GM19025 (cell line): Measurements from ENCODE around the gene TXNDC5.
A peak's percentile ranks its signal among the peaks of the same experiment; 100 is the strongest.
"Not testable (repeated sequence)": the region's sequence is repeated elsewhere in the genome, so short reads cannot be mapped to it uniquely, and the experiment has no call there.

Source experiments
- ATAC-seq: cut with Tn5 transposase; IDR thresholded peaks from one replicate; pipeline ENCODE4 v1.9.1; 2021; ENCODE audit warnings: mild to moderate bottlenecking, low read depth, moderate library complexity; ENCODE audit not compliant: unreplicated experiment

TXNDC5 gene

DNA sequence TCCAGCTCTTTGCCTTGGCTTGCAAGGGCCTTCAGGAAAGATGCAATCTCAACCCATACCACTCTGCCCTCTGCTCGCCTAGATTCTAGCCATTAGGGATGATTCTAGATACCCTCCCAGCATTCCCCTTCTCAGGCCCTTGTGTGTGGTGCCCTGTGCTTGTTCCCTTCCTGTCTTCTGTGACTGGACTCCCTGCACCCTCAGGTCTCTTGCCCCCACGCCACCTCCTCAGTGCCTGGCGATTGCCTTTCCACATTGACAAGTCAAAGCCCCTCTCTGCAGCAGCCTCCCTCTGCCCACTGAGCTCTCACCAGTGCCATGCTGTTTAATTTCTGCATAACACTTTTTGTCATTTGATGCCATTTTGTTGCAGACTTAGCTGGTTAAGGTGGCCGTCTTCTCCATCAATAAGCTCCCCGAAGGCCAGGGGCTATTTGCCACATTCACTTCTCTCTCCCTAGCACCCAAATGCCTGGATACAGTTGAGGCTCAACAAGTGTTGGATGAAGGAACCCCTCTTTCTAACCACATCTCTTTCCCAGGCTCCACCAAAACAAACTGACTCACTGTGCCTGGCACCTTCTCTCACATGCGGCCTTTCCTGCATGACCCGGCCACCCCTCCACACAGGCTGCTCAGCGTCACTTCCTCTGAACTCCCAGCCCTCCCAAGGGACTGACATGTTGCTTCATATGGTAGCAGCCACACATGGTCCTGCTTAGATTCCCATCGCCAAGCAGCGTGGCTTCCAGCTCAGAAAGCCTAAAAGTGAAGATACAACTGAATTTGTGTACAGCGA lies 4.6 kb upstream of the TXNDC5 start:
- no peak for ATAC-seq

DNA sequence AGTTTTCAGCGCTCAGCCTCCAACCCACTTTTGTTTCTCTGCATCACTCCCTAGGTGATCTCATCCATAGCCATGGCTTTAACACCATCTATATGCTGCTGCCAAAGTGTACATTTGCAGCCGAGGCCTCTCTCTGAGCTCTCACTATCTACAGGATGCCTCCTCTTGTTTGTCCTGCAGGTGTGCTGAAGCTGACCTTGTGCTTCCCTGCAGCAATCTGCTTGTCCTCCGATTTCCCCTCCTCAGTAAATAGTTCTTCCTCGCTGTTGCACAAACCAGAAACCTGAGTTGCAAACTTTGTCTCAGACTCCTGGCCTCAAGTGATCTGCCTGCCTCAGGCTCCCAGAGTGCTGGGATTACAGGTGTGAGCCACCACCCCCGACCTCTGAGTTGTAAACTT lies 3.7 kb upstream of the TXNDC5 start:
- no peak for ATAC-seq

DNA sequence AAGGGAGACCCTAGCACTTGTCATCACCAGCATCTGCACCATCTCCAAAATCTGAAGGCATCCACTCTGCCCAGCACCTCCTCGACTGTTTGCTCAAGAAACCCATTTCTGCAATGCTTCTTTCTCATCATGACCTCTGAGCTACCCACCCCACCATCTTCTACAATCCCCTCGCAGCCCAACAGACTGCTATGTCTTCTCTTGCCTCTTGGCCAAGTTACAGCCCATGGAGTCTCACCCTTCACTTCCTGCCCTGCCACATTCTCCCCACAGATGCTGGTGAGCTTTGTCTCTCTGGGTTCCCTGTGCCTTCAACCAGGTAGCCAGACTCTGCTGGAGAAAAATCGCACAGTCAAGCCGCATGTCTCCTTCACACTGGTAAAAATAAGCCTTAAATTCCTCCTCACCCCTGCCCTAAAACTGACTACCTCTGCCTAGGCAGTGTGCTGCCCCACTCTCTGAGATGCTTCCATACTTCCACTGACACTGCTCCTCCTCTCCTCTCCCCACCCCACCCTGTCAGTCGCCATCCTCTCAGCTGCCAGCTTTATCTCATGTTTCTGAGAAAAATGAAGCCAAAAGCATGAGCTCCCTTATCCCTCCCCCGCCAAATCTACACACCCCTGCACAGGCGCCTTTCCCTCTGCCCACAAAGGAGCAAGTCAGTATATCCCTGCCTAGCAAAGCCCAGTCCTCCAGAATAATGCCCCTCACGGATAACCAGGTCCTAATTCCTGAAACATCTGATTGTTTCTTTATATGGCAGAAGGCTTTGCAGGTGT lies 2.3 kb upstream of the TXNDC5 start:
- ATAC-seq, result no peak

DNA sequence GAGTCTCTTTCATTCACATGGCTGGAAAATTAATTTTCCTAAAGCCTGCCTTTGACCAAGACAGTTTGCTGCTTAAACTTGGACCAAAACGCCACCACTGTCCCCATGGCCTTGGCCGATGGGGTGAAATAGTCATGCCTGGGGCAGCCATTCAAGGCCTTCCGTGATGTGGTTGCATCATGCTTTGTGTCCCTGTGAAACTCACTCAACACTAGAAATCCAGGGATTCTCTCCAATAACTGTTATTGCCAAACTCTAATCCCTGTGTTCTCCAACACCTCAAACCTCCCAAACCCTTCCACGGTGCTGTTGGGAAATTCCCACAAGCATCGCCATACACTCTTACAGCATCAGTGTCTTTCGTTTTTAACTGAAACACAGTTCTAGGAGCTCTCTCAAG lies 1.4 kb upstream of the TXNDC5 start:
- no peak for ATAC-seq

DNA sequence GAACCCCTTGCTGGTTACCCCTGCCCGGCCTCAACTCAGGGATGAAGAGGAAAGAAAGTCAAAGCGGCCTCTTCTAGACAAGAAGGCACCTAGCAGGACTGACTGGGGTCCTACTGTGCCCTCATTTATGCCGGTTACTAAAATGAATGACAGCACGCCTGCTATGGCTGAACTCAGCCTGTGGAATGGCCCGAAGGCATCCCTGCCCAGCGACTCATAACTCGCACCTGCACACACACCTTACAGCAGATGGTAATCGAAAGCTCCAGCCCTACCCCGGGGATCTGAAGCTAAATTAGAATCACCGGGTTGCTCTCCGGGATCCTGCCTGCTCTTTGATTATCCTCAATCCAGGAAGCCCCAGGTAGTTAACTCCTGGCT lies 747 bp upstream of the TXNDC5 start:
- no peak for ATAC-seq

DNA sequence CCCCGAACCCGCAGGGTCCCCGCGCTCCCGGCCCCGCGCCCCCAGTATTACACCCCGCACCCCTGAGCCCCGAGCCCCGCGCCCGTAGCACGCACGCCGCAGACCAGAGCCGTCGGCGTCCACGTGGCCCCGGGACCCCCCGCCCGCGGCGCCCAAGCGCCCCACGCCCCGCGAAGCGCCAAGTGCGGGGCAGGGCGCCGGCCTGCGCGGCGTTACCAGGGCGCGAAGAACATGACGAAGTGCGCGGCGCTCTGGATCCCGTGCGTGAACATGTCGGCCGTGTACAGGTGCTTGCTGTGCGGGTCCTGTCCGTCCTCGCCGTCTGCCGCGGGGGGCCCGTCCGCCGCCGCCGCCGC lies 312 bp downstream of the TXNDC5 start:
- ATAC-seq, result peak; percentile 15

DNA sequence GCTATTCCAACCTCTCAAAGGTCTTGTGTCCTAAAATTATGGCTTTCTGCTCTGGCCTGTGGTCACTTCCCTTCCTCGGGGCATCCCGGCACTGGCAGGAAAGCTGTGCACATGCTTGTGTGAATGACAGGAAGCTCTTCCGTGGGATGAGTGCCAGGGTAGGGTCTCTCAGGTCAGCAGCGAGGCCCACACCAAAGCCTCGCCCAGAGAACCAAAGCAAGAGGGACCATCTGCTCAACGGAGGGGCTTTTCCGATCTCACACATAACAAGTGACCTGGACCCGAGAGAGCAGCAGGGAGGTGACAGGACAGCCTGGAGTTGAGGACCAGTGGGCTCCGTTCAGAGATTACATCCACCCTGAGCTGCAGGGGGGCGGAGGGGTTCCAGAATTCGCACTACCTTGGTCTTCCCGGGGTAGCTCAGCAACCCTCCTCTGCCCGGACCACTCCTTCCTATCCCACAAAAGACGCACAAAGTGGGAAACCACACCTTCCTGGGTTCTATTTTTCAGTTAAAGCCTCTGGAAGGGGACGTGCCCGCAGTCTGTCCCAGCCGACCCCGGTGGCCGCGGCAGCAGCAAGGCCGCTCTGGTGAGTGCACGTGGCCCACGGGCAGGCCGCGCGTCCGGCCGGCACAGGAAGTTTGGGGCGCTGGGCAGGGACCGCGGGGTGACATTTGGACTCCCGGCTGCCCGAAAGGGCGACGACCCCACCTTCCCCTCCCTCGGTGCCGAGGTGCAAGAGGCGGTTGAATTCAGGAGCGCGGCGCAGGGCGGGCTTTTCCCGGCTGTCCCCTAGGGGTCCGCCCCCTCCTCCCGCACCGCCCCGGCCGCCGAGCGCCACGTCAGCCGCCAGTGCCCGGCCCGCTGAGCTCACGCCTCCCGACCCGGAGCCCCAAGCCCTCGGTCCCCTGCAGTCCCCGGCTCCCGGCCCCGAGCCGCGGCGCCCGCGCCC lies 988 bp downstream of the TXNDC5 start:
- no peak for ATAC-seq

DNA sequence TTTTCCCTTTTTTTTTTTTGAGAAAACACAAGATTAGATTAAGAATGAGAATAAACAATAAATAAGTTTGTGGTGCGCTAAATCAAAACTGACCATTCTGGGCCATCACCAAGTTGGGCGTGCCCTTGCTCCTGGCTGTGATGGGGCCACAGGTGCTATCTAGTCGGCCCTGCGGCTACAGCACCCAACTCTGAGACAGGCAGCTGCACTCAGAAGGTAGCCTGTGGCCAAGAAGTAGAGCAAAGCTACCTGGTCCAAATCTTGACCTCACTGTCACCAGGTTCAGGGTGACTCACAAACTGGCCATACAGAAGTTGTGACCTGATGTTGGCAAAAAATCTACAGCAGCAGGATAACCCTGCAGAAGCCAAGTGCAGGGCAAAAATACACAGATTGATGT lies 3.4 kb downstream of the TXNDC5 start:
- ATAC-seq, result no peak

DNA sequence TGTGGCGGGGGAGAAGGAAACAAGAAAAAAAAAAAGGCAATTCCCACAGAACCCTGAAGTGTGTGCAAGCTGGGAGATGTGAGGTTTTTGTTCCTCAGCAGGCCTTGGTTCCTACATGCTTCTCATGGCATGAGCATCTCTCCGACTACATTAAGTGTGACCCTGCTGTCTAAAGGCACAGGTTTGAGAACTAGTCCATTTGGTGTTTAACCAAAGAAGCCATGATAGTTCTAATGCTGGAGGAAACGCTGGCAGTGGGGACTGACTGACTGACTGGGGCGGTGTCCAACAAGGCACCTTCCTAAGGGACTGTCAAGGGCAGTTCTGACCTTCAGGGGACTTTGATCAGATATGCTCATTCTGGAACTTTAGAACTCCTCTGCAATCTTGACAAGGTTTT lies 3.8 kb downstream of the TXNDC5 start:
- no peak for ATAC-seq

DNA sequence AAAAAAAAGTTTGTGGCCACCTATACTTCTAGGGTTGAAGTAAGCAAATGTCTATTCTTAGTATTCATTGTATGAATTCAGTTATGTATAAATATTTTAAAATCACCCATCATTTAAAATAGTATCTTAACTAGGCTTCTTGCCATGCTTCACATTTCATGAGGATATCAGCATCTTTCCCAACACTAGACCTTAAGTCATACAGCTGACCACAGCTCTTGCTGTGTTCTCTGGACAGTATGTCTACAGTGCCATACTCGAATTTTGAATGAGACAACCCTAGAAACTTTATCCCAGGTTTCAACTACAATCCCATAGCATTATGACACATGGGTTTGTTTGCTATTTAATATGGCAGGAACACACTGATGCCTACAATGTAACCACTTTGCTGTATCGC lies 5.2 kb downstream of the TXNDC5 start:
- ATAC-seq, result no peak

DNA sequence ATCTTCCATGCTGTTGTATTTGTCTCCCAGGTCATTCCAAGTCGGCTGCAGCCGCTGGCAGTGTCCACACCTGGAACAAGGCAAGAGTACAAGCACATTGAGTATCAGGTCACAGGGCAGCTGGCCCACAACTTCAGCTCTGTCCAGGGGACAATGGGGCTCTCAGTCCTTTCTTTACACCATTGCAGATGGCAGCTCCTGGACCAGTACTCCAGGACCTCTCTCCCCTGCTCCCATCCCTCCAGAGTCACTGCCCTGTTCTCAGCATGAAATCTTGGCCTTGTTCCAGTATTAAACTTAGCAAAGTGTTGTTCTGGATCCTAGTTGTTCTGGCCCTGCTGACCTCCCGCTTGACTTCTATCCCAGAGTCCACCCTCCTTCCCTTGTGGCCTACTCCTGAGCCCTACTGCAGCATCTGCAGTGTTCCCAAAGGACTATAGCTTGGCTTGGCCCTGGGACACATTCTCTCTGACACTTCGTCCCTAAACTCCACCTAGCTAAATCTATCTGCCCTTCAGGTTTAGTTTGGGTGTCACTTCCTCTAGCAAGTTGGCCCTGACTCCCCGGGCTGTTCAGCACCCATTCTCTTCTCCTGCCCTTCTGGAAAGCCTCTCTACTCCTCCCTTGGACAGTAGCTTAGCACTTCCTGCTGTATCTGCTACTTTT lies 5.8 kb downstream of the TXNDC5 start:
- ATAC-seq, result no peak

DNA sequence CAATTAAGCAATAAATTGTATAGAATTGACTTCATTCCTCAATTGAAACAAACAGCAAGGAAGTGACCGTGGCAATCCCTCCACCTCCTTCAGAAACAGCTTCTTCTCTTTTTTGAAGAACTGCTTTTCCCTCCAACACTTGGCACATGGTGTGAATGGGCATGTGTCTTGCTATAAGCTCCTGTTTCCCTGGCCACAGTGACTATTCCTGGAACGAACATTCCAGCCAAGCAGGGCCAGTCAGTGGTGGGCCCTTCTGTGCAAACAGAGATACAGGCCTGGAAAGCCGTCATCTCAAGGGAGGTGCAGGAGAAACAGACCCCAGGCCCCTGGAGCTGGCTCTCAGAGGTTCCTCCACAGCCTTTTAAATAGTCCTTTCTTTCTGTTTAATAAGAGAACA lies 6.9 kb downstream of the TXNDC5 start:
- no peak for ATAC-seq

DNA sequence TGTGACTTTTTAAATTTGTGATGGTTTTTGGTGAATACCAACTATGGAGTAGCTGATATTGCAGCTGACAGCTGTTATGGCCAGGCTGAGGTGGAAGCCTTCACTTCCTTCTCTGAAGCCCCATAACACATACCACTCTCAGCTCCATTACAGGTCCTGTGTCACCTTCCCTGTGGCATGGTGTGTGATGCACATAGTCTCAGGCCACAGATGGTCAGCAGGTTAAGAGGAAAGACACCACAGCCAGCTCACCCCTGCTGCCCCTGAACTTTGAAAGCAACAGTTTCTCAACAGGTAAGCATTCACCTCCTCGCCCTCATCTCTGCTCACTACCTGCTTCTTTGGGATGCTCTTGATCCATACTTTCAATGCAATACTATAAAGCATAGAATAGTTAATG lies 7.7 kb downstream of the TXNDC5 start:
- no peak for ATAC-seq

DNA sequence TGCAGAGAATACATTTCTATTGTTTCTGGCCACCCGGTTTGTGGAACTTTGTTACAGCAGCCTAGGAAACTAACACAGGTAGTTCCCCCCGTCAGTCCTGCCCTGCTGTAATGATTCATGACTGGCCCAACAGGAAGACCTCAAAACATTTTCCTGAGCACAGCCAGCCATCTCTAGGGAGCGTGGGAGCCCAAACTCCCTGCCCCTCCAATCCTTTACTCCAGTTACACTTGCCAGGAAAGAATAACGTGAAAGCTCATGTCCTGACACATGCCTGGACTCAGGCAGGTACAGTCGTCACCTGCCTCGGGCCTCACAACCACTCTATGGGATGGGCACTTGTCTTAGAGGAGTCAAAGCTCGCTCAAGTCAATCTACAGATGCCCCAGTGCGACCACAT lies 8.4 kb downstream of the TXNDC5 start:
- ATAC-seq, result no peak

DNA sequence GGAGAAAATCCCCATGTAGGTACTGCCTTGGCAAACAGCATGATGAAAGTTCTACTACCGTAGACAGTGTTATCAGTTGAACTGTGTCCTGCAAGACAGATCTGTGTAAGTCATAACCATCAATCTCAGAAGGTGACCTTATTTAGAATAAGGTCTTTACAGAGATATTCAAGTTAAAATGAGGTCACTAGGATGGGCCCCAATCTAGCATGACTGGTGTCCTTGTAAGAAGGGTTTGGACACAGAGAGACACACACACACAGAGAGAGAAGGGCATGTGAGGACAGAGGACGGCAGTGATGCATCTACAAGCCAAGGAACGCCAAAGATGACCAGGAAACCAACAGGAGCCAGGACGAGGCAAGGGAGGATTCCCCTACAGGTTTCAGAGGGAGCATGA lies 8.8 kb downstream of the TXNDC5 start:
- ATAC-seq, result no peak

DNA sequence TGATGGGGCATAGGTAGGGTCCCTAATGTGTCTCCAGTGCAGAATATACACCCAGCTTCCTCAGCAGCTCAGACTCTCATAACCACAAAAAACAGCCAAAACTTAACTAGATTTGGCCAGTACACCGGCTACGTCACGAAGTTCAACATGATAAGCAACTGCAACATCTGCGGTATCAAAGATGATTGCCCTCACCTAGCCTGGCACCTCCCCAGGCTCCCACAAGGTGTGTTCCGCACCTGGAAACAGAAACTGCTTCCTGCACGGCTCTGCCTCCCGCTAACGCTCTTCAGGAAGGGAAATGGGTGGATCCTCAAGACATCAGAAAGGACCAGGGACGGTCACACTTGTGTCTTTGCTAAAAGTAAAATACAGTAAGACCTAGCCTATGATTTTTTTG lies 9.5 kb downstream of the TXNDC5 start:
- no peak for ATAC-seq

DNA sequence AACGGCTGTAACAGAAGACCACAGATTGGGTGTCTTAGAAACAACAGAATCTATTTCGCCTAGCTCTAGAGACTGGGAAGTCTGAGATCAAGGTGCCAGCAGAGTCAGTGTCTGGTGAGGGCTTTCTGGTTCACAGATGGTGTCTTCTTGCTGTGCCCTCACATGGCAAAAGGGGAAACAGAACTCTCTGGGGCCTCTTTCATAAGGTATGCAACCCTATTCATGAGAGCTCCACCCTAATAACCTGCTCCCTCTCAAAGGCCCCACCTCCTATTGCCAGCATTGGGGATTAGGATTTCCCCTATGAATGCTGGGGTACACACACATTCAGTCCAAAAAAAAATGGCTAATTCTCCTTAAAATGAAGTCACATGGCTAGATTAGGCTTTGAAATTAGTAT lies 10.0 kb downstream of the TXNDC5 start:
- no peak for ATAC-seq

DNA sequence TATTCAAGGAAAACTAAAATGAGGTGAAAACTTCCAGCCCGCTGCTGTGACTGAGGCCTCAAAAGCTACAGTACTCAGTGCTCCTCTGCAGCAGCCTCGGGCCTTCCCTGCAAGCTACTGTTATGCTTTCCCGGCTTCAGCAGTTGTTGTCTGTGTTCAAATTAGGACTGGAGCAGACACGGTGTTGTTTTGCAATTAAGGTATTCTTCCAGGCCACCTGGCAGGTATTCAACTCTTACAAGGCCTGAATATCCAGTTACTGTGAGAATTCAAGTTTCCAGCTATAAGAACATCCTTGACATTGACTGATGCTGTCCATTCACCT lies 10.7 kb downstream of the TXNDC5 start:
- no peak for ATAC-seq

DNA sequence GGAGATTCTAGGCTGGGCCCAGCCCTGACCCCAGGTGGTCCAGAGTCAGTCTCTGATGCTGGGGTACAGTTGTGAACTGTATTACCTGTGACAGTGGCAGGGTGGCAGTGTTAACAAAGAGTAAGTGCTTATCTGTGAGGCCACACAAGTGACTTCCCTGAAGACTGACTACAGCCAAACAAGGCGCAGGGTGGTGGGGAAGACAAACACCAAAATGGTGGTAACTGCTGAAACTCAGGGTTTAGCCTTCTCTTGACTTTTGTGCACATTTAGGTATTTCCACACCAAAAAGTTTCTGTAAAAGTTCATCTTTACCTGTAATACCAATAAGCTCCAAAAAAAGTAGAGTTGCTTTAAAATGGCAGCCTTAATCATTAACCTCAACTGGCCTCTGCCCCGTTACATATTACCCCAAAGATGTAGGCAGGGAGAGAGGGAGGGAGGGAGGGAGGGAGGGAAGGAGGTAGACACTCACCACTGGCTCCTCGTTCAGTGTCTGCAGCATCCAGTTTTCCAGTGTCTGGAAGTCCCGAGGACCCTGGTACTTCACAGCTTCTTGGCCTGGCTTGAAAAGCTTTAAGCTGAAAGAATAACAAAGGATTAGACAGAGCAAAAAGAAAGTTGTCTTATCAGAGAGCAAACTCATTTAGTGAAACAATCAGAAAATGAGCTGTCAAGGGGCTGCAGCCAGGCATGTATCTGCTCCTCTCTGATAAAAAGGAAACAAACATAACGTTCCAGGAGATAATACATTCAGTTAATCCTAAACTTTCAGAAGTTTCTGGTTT lies 11.3 kb downstream of the TXNDC5 start:
- no peak for ATAC-seq

DNA sequence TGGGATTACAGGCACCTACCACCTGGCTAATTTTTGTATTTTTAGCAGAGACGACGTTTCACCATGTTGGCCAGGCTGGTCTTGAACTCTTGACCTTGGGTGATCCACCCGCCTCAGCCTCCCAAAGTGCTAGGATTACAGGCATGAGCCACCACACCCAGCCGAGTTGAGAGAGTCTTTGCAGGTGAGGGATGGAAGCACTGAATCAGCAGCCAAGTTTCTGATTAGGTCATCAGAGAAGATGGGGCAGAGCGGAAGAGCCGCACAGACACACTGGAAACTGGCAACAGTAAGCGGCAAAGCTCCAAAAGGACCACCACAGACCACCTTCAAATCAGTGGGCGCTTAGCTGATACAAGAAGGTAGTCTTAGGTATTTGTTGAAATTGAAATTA lies 12.4 kb downstream of the TXNDC5 start:
- not testable (repeated sequence) for ATAC-seq
